ENCODE data around the gene ZG16B. TPM values are rescaled to one million over a fixed set of nuclear protein-coding genes. Genes with fewer than 3 reads are reported as not detected.

The ZG16B gene
- total RNA-seq, 4 donors from 2014 or later: 1.3 to 15.9 TPM; not detected in 2

DNA sequence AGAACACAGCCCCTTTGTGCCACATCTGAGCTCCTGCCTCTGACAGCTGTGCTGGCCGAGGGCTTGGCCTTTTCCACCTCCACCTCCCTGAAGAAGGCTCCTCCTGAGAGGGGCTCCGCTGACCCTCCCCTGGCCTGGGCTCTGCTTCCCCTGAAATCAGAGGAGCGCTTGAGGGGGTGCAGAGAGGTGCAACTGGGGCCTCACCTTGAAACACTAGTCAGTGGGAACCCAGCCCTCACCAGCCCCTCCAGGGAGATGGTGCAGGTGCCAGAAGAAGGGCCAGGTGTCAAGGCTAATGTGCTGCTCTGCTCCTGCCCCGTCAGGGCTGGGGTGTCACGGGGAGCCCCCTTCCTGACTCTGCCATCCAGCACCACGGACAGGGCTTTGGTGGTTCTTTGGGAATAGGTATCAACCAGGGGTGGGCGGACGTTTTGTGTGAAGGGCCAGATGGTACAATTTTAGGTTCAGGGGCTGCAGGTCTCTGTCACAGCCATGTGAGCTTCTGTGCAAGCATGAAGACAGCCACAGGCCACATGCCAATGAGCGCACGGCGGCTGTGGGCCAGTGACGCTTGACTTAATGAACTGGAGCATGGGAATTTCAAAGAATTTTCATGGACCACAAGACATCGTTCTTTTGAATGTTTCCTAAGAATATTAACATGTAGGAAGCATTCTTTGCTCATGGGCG, 2.1 kb upstream of the ZG16B start:
- no peak for TF ChIP-seq POLR2A (IDR thresholded peaks at IDR 0.05)
- TF ChIP-seq, protein P1, sequence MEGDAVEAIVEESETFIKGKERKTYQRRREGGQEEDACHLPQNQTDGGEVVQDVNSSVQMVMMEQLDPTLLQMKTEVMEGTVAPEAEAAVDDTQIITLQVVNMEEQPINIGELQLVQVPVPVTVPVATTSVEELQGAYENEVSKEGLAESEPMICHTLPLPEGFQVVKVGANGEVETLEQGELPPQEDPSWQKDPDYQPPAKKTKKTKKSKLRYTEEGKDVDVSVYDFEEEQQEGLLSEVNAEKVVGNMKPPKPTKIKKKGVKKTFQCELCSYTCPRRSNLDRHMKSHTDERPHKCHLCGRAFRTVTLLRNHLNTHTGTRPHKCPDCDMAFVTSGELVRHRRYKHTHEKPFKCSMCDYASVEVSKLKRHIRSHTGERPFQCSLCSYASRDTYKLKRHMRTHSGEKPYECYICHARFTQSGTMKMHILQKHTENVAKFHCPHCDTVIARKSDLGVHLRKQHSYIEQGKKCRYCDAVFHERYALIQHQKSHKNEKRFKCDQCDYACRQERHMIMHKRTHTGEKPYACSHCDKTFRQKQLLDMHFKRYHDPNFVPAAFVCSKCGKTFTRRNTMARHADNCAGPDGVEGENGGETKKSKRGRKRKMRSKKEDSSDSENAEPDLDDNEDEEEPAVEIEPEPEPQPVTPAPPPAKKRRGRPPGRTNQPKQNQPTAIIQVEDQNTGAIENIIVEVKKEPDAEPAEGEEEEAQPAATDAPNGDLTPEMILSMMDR (IDR thresholded peaks at IDR 0.05): no peak
- Histone ChIP-seq H3K4me3 (no peak overlapping the region), H3K4me1 (no peaks in the 10 kb centered on the region), H3K27me3 (no peaks in the 10 kb centered on the region), H3K27ac (no peak overlapping the region), H3K36me3 (no peaks in the 10 kb centered on the region), H3K9me3 (no peaks in the 10 kb centered on the region)
- no peak for DNase-seq
- intact Hi-C loops (cut with DNase I; ENCODE audit: low total_unique reads): no loop called here

DNA sequence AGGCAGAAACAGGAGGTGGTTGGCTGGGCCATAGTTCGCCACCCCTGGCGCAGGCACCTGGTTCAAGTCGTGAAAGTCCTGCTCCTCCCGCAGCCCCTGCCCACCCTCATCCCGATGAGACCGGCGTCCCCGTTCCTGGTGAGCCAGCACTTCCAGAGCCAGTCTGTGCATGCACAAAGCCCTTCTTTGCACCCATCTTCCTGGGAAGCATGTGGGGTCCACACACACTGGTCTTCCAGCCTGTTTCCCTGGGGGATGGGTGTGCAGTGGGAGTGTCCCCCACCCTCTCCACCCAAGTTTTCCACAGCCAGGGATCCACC, 1.6 kb upstream of the ZG16B start:
- Histone ChIP-seq H3K27me3 (no peaks in the 10 kb centered on the region), H3K9me3 (no peaks in the 10 kb centered on the region), H3K36me3 (no peaks in the 10 kb centered on the region), H3K4me1 (no peaks in the 10 kb centered on the region), H3K4me3 (no peak overlapping the region), H3K27ac (no peak overlapping the region)
- DNase-seq: no peak
- TF ChIP-seq POLR2A (IDR thresholded peaks at IDR 0.05): no peak
- TF ChIP-seq, protein P1 (IDR thresholded peaks at IDR 0.05): no peak
- intact Hi-C loops (cut with DNase I; ENCODE audit: low total_unique reads): no loop called here

DNA sequence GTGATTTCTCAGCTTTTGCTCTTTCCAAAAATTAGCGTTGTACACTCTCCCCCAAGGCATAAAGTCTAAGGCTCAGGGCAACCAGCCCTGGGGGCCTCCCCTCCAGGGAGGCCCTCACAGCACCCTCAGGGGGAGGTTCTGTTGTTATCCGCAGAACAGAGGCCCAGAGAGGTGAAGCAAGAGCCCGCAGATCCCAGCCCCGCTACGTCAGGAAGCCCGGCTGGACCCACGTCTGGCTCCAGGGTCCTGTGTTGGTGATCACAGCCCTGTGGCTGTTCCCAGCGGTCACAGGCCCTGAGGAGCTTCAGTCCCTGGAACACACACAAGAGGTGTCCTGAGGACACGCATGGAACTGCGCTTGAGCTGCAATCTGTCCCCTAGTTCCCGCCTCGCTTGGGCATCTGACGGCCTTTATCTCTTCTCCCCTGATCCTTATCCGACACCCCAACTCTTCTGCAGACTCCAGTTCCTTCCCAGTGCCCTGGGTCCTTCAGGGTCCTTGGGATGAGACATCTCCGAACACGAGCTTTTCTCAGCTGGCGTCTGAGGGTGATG, 1.1 kb upstream of the ZG16B start:
- Histone ChIP-seq H3K4me3 (no peak overlapping the region), H3K27ac (no peak overlapping the region), H3K36me3 (no peaks in the 10 kb centered on the region), H3K27me3 (no peaks in the 10 kb centered on the region), H3K9me3 (no peaks in the 10 kb centered on the region), H3K4me1 (no peaks in the 10 kb centered on the region)
- DNase-seq: no peak
- intact Hi-C loops (cut with DNase I; ENCODE audit: low total_unique reads): no loop called here
- no peak for TF ChIP-seq POLR2A (IDR thresholded peaks at IDR 0.05)
- TF ChIP-seq, protein P1 (IDR thresholded peaks at IDR 0.05): no peak

DNA sequence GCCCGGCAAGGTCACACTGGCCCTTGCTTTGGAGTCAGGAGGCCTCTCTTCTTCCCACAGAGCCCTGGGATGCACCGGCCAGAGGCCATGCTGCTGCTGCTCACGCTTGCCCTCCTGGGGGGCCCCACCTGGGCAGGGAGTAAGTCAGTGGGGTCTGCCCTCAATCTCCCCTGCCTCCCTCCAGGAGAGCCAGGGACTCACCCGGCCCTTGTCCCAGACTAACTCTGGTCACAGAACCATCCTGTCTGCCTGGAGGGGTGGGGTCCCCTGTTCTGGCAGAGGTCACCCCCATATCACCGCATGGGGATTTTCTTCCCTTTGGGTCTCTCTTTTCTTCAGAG, 222 bp downstream of the ZG16B start:
- H3K4me1 ChIP-seq: no peaks in the 10 kb centered on the region
- H3K9me3 ChIP-seq: no peaks in the 10 kb centered on the region
- intact Hi-C loops (cut with DNase I; ENCODE audit: low total_unique reads): no loop called here
- H3K36me3 ChIP-seq: no peaks in the 10 kb centered on the region
- no peak for DNase-seq
- H3K27ac ChIP-seq: no peak overlapping the region
- H3K27me3 ChIP-seq: no peaks in the 10 kb centered on the region
- H3K4me3 ChIP-seq: no peak overlapping the region
- TF ChIP-seq, protein P1 (IDR thresholded peaks at IDR 0.05): no peak
- no peak for TF ChIP-seq POLR2A (IDR thresholded peaks at IDR 0.05)

DNA sequence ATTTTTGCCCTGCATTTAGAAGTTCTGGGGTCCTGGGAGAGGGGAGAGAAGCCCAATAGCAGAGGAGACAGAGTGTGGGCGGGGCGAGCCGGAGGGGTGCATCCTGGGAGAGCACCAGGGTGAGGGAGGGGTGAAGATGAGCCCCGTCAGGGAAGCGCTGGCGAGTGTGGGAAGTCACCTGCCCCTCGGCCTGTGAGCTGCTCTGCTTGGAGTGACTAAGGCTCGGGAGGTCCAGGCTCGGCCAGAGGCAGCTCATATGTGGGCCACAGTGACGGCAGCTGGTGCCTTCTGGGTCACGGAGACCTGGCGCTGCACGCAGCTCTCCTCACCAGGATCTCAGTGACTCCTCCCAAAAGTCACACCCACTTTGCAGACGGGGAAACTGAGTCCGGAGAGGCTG, 1.1 kb downstream of the ZG16B start:
- intact Hi-C loops (cut with DNase I; ENCODE audit: low total_unique reads): no loop called here
- Histone ChIP-seq H3K4me3 (no peak overlapping the region), H3K4me1 (no peaks in the 10 kb centered on the region), H3K9me3 (no peaks in the 10 kb centered on the region), H3K27ac (no peak overlapping the region), H3K27me3 (no peaks in the 10 kb centered on the region), H3K36me3 (no peaks in the 10 kb centered on the region)
- TF ChIP-seq, protein P1 (IDR thresholded peaks at IDR 0.05): no peak
- TF ChIP-seq POLR2A (IDR thresholded peaks at IDR 0.05): no peak
- DNase-seq: no peak
